ENCODE measurements around the gene FMO1. TPM values are rescaled to one million over a fixed set of nuclear protein-coding genes. Genes with fewer than 3 reads are reported as not detected.
"Not testable (repeated sequence)": the region's sequence is repeated elsewhere in the genome, so short reads cannot be mapped to it uniquely, and the experiment has no call there.

FMO1 gene
- total and polyA plus RNA-seq, 10 of the 15 experiments (the other 5 are each of a cell fraction or from before 2014, with no cell fraction given): not detected

DNA sequence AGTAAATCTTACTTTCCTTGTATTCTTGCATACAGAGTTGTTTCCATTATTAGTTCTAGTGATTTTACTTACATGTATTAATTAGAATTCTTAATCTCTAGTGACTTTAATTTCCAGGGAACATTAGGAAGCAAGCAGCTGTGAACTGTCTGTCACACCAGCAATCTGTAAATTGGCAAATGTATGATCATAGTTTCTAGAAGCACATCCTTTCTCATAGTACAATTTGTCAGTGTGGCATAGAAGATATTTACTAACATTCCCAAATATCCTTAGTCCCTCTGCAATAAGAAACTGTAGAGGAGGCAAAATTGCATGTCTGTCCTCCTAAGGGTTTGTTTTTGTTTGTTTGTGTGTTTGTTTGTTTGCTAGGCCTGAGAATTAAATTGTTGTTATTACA lies 17.0 kb upstream of the FMO1 start:
- FAIRE-seq (no peak), ATAC-seq (no peak), DNase-seq (ENCODE audit: low read depth, low spot score) (no peak)
- Histone ChIP-seq H3K79me2 (ENCODE audit: control insufficient read depth, insufficient read depth, low read length) (no peaks in the 10 kb centered on the region), H3K36me3 (ENCODE audit: control insufficient read depth in 2 of 2, insufficient read depth in 2 of 2, low read length in 1 of 2) (no peaks in the 10 kb centered on the region), H3K9me3 (replicated peaks; ENCODE audit: control insufficient read depth, insufficient read depth, low read length) (no peaks in the 10 kb centered on the region), H3K4me1 (ENCODE audit: control insufficient read depth, insufficient read depth, low read length) (no peaks in the 10 kb centered on the region), H3K4me2 (ENCODE audit: control insufficient read depth, insufficient read depth) (no peak overlapping the region), H3K27ac (ENCODE audit: control insufficient read depth, insufficient read depth) (no peak overlapping the region), H3K4me3 (no peak overlapping the region), H3K27me3 (replicated peaks in 1 of 2; ENCODE audit: control insufficient read depth in 2 of 2, insufficient read depth in 2 of 2, low read length in 1 of 2) (no peaks in the 10 kb centered on the region), H4K20me1 (ENCODE audit: control insufficient read depth, insufficient read depth) (no peaks in the 10 kb centered on the region), H3K9ac (ENCODE audit: control insufficient read depth, insufficient read depth, low read length) (no peak overlapping the region), H2AFZ (ENCODE audit: control insufficient read depth, low read depth, low read length) (no peak overlapping the region)
- ChIA-PET POLR2A (no interaction called here), CTCF (interaction anchor here (1.3 to 1.4 kb wide), 4 partner anchors 15 to 265 kb away, joined by 3 to 5 read pairs (median 4); partner anchors contain the start of genes FMO1 and FMO4), RAD21 (ENCODE audit: unreplicated experiment) (no interaction called here), SMC1A (ENCODE audit: uncharacterized antibody, unreplicated experiment) (interaction anchor here (0.7 to 2.1 kb wide), 3 partner anchors 82 to 824 kb away, joined by 3 to 8 read pairs (median 3); no protein-coding TSS in a partner anchor)
- no peak for TF ChIP-seq KAT2A (conservative IDR thresholded peaks at IDR 0.05; ENCODE audit: control insufficient read depth, low read depth, low read length)
- TF ChIP-seq NR2C1 (IDR thresholded peaks at IDR 0.05): no peak
- in situ Hi-C loops (cut with MboI) (no loop called here), intact Hi-C loops (cut with micrococcal nuclease; ENCODE audit: unreplicated experiment) (no loop called here)
- no TSS peak for BruUV-seq (replicated peaks)

GRCh38 chr1:171233183-171233582 lies 15.1 kb upstream of the FMO1 start:
- no peak for FAIRE-seq
- in situ Hi-C loops (cut with MboI) (no loop called here), intact Hi-C loops (cut with micrococcal nuclease; ENCODE audit: unreplicated experiment) (no loop called here)
- H3K4me3 ChIP-seq: no peak overlapping the region
- H4K20me1 ChIP-seq (ENCODE audit: control insufficient read depth, insufficient read depth): no peaks in the 10 kb centered on the region
- 0% methylated on average over 1 of the region's 1 CpG for WGBS (ENCODE audit: insufficient coverage, insufficient replicate concordance, low lambda C conversion rate, missing lambda C conversion rate)
- no peaks in the 10 kb centered on the region for H3K79me2 ChIP-seq (ENCODE audit: control insufficient read depth, insufficient read depth, low read length)
- peak; percentile 50 for ATAC-seq
- H3K4me2 ChIP-seq (ENCODE audit: control insufficient read depth, insufficient read depth): no peak overlapping the region
- no peaks in the 10 kb centered on the region for H3K4me1 ChIP-seq (ENCODE audit: control insufficient read depth, insufficient read depth, low read length)
- ChIA-PET POLR2A (no interaction called here), SMC1A (ENCODE audit: uncharacterized antibody, unreplicated experiment) (interaction anchor here (1.1 kb wide), 1 partner anchor 12 kb away, joined by 5 read pairs; no protein-coding TSS in a partner anchor), RAD21 (ENCODE audit: unreplicated experiment) (no interaction called here), CTCF (interaction anchor here (1.3 to 1.7 kb wide), 2 partner anchors 9 to 12 kb away, joined by 5 to 7 read pairs; no protein-coding TSS in a partner anchor)
- TF ChIP-seq STAT1 (conservative IDR thresholded peaks at IDR 0.05): no peak
- TF ChIP-seq, protein P1, sequence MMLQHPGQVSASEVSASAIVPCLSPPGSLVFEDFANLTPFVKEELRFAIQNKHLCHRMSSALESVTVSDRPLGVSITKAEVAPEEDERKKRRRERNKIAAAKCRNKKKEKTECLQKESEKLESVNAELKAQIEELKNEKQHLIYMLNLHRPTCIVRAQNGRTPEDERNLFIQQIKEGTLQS (IDR thresholded peaks at IDR 0.05; ENCODE audit: borderline replicate concordance, extremely low read depth, low read depth, low read length): no peak
- peak; percentile 54 to 76; a peak in 3 of 4 replicates for TF ChIP-seq SRF (IDR thresholded peaks at IDR 0.05; ENCODE audit: low read depth in 2 of 2, low read length in 2 of 2)
- no peak for TF ChIP-seq JUNB (IDR thresholded peaks at IDR 0.05)
- TF ChIP-seq RAD21 (IDR thresholded peaks at IDR 0.05; ENCODE audit: insufficient read depth, low read depth, low read length): no peak
- TF ChIP-seq, protein P2, sequence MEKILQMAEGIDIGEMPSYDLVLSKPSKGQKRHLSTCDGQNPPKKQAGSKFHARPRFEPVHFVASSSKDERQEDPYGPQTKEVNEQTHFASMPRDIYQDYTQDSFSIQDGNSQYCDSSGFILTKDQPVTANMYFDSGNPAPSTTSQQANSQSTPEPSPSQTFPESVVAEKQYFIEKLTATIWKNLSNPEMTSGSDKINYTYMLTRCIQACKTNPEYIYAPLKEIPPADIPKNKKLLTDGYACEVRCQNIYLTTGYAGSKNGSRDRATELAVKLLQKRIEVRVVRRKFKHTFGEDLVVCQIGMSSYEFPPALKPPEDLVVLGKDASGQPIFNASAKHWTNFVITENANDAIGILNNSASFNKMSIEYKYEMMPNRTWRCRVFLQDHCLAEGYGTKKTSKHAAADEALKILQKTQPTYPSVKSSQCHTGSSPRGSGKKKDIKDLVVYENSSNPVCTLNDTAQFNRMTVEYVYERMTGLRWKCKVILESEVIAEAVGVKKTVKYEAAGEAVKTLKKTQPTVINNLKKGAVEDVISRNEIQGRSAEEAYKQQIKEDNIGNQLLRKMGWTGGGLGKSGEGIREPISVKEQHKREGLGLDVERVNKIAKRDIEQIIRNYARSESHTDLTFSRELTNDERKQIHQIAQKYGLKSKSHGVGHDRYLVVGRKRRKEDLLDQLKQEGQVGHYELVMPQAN (conservative IDR thresholded peaks at IDR 0.05): no peak
- no peak for DNase-seq (ENCODE audit: low read depth, low spot score)
- no peak overlapping the region for H2AFZ ChIP-seq (ENCODE audit: control insufficient read depth, low read depth, low read length)
- no peak overlapping the region for H3K27ac ChIP-seq (ENCODE audit: control insufficient read depth, insufficient read depth)
- no peak overlapping the region for H3K9ac ChIP-seq (ENCODE audit: control insufficient read depth, insufficient read depth, low read length)
- no TSS peak for BruUV-seq (replicated peaks)
- H3K27me3 ChIP-seq (replicated peaks in 1 of 2; ENCODE audit: control insufficient read depth in 2 of 2, insufficient read depth in 2 of 2, low read length in 1 of 2): no peaks in the 10 kb centered on the region
- H3K9me3 ChIP-seq (replicated peaks; ENCODE audit: control insufficient read depth, insufficient read depth, low read length): no peaks in the 10 kb centered on the region; the same call in 2 of the 3 replicates
- H3K36me3 ChIP-seq (ENCODE audit: control insufficient read depth in 2 of 2, insufficient read depth in 2 of 2, low read length in 1 of 2): no peaks in the 10 kb centered on the region

- SMC1A ChIA-PET (ENCODE audit: uncharacterized antibody, unreplicated experiment); in situ Hi-C loops (cut with MboI); H2AFZ ChIP-seq (ENCODE audit: control insufficient read depth, low read depth, low read length); intact Hi-C loops (cut with micrococcal nuclease; ENCODE audit: unreplicated experiment); ATAC-seq; H3K9ac ChIP-seq (ENCODE audit: control insufficient read depth, insufficient read depth, low read length); FAIRE-seq; H3K27ac ChIP-seq (ENCODE audit: control insufficient read depth, insufficient read depth); CTCF ChIA-PET; H3K79me2 ChIP-seq (ENCODE audit: control insufficient read depth, insufficient read depth, low read length); H3K4me1 ChIP-seq (ENCODE audit: control insufficient read depth, insufficient read depth, low read length); H3K4me3 ChIP-seq; H3K27me3 ChIP-seq (replicated peaks in 1 of 2; ENCODE audit: control insufficient read depth in 2 of 2, insufficient read depth in 2 of 2, low read length in 1 of 2); BruUV-seq (replicated peaks); POLR2A ChIA-PET; DNase-seq (ENCODE audit: low read depth, low spot score); H3K9me3 ChIP-seq (replicated peaks; ENCODE audit: control insufficient read depth, insufficient read depth, low read length); H3K36me3 ChIP-seq (ENCODE audit: control insufficient read depth in 2 of 2, insufficient read depth in 2 of 2, low read length in 1 of 2); H3K4me2 ChIP-seq (ENCODE audit: control insufficient read depth, insufficient read depth); H4K20me1 ChIP-seq (ENCODE audit: control insufficient read depth, insufficient read depth); RAD21 ChIA-PET (ENCODE audit: unreplicated experiment): not testable (repeated sequence)
- 62% methylated on average over 4 of the region's 4 CpGs for WGBS (ENCODE audit: insufficient coverage, insufficient replicate concordance, low lambda C conversion rate, missing lambda C conversion rate)
Observed at GRCh38 chr1:171236231-171236630, 12.1 kb upstream of the FMO1 start.
